Natural killer cell (primary cell): Measurements from ENCODE around the gene MEAK7. TPM values are rescaled to one million over a fixed set of nuclear protein-coding genes. Genes with fewer than 3 reads are reported as not detected.

Experiments
- ATAC-seq, 3 donors: fragments of 150-1000 bp in 2 of 3; fragments of 200-7000 bp in 1 of 3; cut with Tn5 transposase; 1 replicate in 1 of 3; 2 replicates in 2 of 3; pipeline ENCODE4 v1.10.0; 2021; ENCODE audit warnings: mild to moderate bottlenecking in 2 of 3, moderate library complexity in 2 of 3
- DNase-seq, 2 donors: peaks; one replicate each; pipeline versions ENCODE4 v3.0.0 to v3.0.0-alpha.2; 2013 to 2021; ENCODE audit warnings: mixed read lengths in 1 of 2
- H3K27ac ChIP-seq: one replicate; pipeline ENCODE4 v1.5.1; 2013; ENCODE audit warnings: mild to moderate bottlenecking, low read length
- H3K27me3 ChIP-seq: one replicate; pipeline ENCODE4 v1.6.1; 2013; ENCODE audit warnings: low read length; ENCODE audit not compliant: control insufficient read depth, insufficient read depth
- H3K36me3 ChIP-seq: one replicate; pipeline ENCODE4 v1.6.1; 2013; ENCODE audit warnings: low read length; ENCODE audit not compliant: control insufficient read depth, insufficient read depth
- H3K4me1 ChIP-seq: one replicate; pipeline ENCODE4 v1.6.1; 2013; ENCODE audit warnings: low read length; ENCODE audit not compliant: control insufficient read depth, insufficient read depth
- H3K4me3 ChIP-seq: one replicate; pipeline ENCODE4 v1.5.1; 2013; ENCODE audit warnings: low read length
- H3K9me3 ChIP-seq: one replicate; pipeline ENCODE4 v1.6.1; 2013; ENCODE audit warnings: low read length; ENCODE audit not compliant: control insufficient read depth, insufficient read depth
- H3K27ac Mint-ChIP-seq, 2 donors: one replicate each; pipeline ENCODE4 v1.8.0; 2022; ENCODE audit warnings: mild to moderate bottlenecking in 2 of 2, mixed read lengths in 2 of 2, moderate library complexity in 1 of 2
- H3K27me3 Mint-ChIP-seq, 2 donors: one replicate each; pipeline ENCODE4 v1.8.0; 2022; ENCODE audit warnings: low read depth in 2 of 2, mixed read lengths in 2 of 2
- H3K36me3 Mint-ChIP-seq: one replicate; pipeline ENCODE4 v1.8.0; 2022; ENCODE audit warnings: mixed read lengths
- H3K4me1 Mint-ChIP-seq, 2 donors: one replicate each; pipeline ENCODE4 v1.8.0; 2022; ENCODE audit warnings: mixed read lengths in 2 of 2
- H3K4me3 Mint-ChIP-seq: one replicate; pipeline ENCODE4 v1.8.0; 2022; ENCODE audit warnings: mild to moderate bottlenecking, moderate library complexity, mixed read lengths
- H3K9me3 Mint-ChIP-seq, 2 donors: one replicate each; pipeline ENCODE4 v1.8.0; 2022; ENCODE audit warnings: mixed read lengths in 2 of 2
- CTCF ChIP-seq: fragments of 200-600 bp; IDR thresholded peaks from one replicate; pipeline ENCODE4 v1.8.0; 2022; ENCODE audit warnings: antibody characterized with exemption
- WGBS: methylation state at CpG from one replicate; pipeline ENCODE4 v1.1.7; 2013; ENCODE audit warnings: missing lambda C conversion rate; ENCODE audit not compliant: insufficient coverage; 5-methylcytosine and 5-hydroxymethylcytosine counted together
- intact Hi-C: fragments of 100-400 bp; cut with micrococcal nuclease; formaldehyde crosslinking; loops from one replicate; pipeline ENCODE4 v1.14.2; 2022
- total RNA-seq, 4 donors: library from RNA; stranded (reverse); fragments of 120-200 nt in 1 of 4; gene quantifications; one replicate each; pipeline versions ENCODE4 v1.2.3 to v1.2.4, GENCODE V29; 2013 to 2022

Gene MEAK7
- total RNA-seq, 3 donors from 2014 or later (not counting 1 experiment from before 2014, with no cell fraction given) = 4.8 to 8.5 (median 4.8) TPM

GRCh38 chr16:84532291-84532724, 27.8 kb upstream of the MEAK7 start:
- Mint-ChIP-seq H3K27ac (no peak overlapping the region), H3K9me3 (peaks cover 0 to 8% of the 10 kb centered on the region in 2 donors), H3K4me1 (no peaks in the 10 kb centered on the region), H3K36me3 (no peaks in the 10 kb centered on the region), H3K4me3 (no peak overlapping the region), H3K27me3 (peaks cover 18 to 22% of the 10 kb centered on the region in 2 donors)
- H3K27ac ChIP-seq = no peak overlapping the region
- no peaks in the 10 kb centered on the region for H3K27me3 ChIP-seq
- no peak overlapping the region for H3K4me3 ChIP-seq
- intact Hi-C loops = no loop called here
- 60% methylated on average over 10 of the region's 10 CpGs for WGBS
- no peaks in the 10 kb centered on the region for H3K36me3 ChIP-seq
- TF ChIP-seq CTCF = no peak
- DNase-seq (no peak), ATAC-seq (no peak)
- peaks cover 7% of the 10 kb centered on the region for H3K9me3 ChIP-seq
- H3K4me1 ChIP-seq = peaks cover 12% of the 10 kb centered on the region

GRCh38 chr16:84531671-84532111, 27.2 kb upstream of the MEAK7 start:
- no peak for TF ChIP-seq CTCF
- Mint-ChIP-seq H3K9me3 (peaks cover 0 to 8% of the 10 kb centered on the region in 2 donors), H3K27me3 (peaks cover 18 to 22% of the 10 kb centered on the region in 2 donors), H3K4me3 (no peak overlapping the region), H3K36me3 (no peaks in the 10 kb centered on the region), H3K27ac (no peak overlapping the region), H3K4me1 (no peaks in the 10 kb centered on the region)
- no peak for ATAC-seq
- Histone ChIP-seq H3K27me3 (no peaks in the 10 kb centered on the region), H3K9me3 (peaks cover 7% of the 10 kb centered on the region), H3K4me1 (peaks cover 12% of the 10 kb centered on the region), H3K4me3 (no peak overlapping the region), H3K36me3 (no peaks in the 10 kb centered on the region), H3K27ac (no peak overlapping the region)
- WGBS = 88% methylated on average over 9 of the region's 9 CpGs
- intact Hi-C loops = no loop called here
- no peak for DNase-seq

GRCh38 chr16:84530590-84530989, 26.1 kb upstream of the MEAK7 start:
- DNase-seq (no peak), ATAC-seq (no peak)
- H3K27ac ChIP-seq = no peak overlapping the region
- no peaks in the 10 kb centered on the region for H3K36me3 Mint-ChIP-seq
- peaks cover 12% of the 10 kb centered on the region for H3K4me1 ChIP-seq
- H3K4me3 Mint-ChIP-seq = no peak overlapping the region
- H3K9me3 ChIP-seq = peaks cover 7% of the 10 kb centered on the region
- intact Hi-C loops = no loop called here
- no peaks in the 10 kb centered on the region for H3K4me1 Mint-ChIP-seq
- no peaks in the 10 kb centered on the region for H3K36me3 ChIP-seq
- H3K27me3 ChIP-seq = no peaks in the 10 kb centered on the region
- 97% methylated on average over 5 of the region's 5 CpGs for WGBS
- TF ChIP-seq CTCF = no peak
- peaks cover 18 to 20% of the 10 kb centered on the region in 2 donors for H3K27me3 Mint-ChIP-seq
- no peak overlapping the region for H3K4me3 ChIP-seq
- H3K9me3 Mint-ChIP-seq = peaks cover 0 to 8% of the 10 kb centered on the region in 2 donors
- H3K27ac Mint-ChIP-seq = no peak overlapping the region

- intact Hi-C loops = no loop called here
- Mint-ChIP-seq H3K4me3 (no peak overlapping the region), H3K36me3 (no peaks in the 10 kb centered on the region), H3K4me1 (no peaks in the 10 kb centered on the region), H3K9me3 (peaks cover 0 to 8% of the 10 kb centered on the region in 2 donors), H3K27ac (no peak overlapping the region), H3K27me3 (peaks cover 16 to 18% of the 10 kb centered on the region in 2 donors)
- WGBS = 98% methylated on average over 3 of the region's 3 CpGs
- ATAC-seq (no peak), DNase-seq (no peak)
- no peak for TF ChIP-seq CTCF
- H3K4me1 ChIP-seq = peaks cover 12% of the 10 kb centered on the region
- H3K36me3 ChIP-seq = no peaks in the 10 kb centered on the region
- no peaks in the 10 kb centered on the region for H3K27me3 ChIP-seq
- no peak overlapping the region for H3K27ac ChIP-seq
- H3K9me3 ChIP-seq = peaks cover 7% of the 10 kb centered on the region
- H3K4me3 ChIP-seq = no peak overlapping the region
Measured at GRCh38 chr16:84529607-84530006, 25.1 kb upstream of the MEAK7 start.
